GM21825 (cell line): Measurements from ENCODE around the gene XPO6.

Experiments used
- ATAC-seq: cut with Tn5 transposase; IDR thresholded peaks from one replicate; pipeline ENCODE4 v1.9.1; 2021; ENCODE audit warnings: mild to moderate bottlenecking, moderate library complexity; ENCODE audit not compliant: unreplicated experiment

XPO6 gene

DNA sequence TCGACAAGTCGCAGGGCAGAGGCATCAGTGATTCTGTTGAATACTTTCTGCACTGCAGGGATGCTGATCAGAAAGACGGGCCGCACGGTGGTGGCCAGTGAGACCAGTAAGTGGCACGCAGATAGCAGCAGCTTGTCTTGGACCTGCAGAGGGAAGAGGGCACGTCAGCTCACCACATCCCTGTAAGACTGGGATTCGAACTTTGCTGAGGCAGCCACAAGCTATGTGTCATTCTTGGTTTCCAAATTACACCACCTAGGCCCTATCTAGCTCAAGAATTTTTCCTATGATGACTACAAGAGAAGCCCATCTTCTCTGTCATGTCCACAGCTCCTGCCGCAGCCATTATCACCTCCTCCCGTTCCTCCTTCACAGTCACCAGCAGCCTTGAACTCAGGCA lies 98.9 kb downstream of the XPO6 start:
- ATAC-seq = no peak

DNA sequence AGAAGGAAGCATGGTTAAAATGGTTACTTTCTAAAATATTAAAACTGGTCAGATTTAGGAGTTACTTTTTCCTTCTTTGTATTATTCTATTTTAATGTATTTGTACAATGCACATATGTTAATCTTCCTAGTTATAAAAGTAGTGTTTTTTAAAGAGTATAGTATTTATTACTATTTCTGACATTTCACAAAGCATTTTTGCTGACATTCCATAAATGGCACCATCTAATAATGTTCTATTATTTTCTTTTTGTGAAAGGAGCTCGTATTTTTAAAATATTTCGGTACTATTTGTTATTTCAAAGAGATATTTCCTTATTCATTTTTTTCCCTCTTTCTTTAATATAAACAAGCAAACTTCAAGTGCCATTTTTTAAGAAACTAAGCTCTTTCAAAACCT lies 100.8 kb downstream of the XPO6 start:
- ATAC-seq = no peak

DNA sequence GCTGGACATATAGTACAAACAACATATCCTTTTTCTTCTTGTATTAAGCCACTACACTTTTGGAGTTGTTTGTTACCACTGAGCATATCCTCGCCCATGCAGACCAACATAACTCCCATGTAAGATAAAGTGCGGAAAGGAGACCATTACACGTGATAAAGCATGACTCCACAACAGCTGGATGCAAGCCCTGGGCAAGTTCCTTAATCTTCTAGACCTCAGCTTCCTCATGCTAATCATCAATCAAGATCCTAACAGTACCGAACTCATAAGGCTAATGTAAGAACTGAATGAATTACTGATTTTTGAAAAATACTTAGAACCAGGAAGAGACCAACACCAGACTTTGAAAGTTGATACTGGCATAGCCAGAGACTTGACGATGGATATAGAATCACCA lies 101.3 kb downstream of the XPO6 start:
- ATAC-seq = no peak

DNA sequence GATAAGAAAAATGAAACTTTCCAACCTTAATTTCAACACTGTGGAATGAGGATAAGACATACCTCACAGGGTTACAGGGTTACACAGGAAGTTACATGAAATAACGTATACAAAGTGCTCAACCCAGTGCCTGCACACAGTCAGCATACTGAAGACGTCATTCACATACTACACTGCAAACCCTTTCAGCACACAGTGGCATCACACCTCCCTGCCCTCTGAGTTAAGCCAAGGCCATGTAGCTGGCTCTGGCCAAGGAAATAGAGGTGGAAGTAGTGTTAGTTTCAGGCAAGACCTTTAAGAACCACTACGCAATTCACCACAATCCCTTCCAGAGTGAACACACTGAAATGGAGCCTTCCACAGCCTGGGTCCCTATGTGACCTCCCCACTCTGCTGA lies 101.7 kb downstream of the XPO6 start:
- ATAC-seq = no peak

DNA sequence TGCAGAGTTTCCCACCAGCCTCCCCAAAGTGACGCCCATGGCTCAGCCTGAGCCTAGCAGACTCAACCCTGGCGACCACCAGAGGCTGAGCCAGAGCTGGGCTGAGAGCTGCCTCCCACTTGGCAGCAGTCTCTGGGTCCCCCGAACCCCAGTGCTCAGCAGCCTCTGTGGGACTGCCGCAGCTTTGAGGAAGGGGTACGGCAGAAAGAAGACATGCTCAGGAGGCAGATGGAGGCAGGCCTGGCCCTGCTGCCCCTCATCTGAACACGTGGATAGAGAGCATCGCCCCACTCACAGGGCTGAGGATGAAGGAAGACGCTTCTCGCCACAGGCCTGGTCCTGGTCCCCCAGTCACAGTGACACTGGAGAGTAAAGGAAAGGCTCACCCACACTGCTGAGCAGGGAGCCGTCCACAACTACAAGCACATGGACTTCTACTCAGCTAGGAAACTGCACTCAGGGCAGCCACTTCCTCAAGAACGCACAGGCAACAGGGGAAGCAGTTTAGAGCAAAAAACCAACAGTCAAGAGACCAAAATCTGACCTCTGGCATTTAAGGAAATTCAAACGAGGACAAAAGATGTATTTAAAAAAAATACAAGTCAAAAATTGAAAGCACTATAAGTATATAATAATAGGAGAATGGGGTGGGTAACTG lies 103.0 kb downstream of the XPO6 start:
- no peak for ATAC-seq

DNA sequence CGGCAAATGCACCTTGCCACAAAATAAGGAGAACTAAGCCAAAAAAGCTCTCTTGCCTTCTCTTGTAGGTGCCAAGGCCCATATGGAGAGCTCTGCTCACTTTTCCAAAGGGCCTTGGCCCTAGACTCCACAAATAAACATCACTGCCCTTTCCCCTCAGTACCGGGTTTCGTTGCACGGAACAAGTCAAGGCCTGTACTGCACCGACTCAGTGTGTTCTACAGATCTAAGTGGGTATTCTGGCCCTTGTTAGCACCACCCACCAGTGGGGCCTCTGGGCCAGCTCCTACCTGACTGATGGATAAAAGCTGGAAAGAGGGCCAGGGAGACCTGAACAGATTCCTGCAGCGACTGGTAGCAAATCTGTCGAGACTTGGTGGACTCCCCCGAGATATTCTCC lies 104.5 kb downstream of the XPO6 start:
- ATAC-seq = no peak

DNA sequence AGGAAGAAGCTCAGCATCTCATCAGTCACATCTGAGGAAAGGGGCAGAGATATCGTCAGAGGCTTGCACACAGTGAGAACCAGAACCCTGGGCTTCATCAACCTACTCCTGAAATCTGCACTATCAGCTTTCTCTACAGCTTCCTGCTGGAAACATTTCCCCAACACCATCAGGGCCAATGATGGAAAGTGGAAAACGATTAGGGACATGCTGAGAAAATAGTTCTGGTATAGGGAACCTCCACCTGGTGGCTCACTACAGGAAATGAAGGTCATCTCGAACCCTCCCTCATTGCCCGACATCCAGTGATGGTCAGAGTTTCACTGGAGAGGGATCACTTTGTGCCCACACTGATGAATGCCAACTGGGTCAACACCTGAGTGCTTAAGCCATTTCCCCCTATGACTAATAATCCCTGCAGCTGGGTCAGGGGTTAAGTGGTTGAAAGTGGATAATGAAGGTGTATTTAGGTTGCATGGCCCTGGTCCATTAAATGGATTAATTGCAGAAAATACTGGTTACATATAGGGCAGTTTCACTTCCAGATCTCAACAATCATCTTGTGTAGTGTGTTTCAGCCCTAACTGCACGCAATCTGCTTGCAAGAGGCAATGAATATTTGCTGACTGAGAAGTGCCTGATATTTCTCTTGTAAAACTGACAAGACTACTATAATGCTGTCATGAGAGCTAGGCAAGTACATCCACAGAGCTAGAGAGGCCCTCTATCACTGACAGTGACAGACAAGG lies 105.1 kb downstream of the XPO6 start:
- ATAC-seq = no peak

DNA sequence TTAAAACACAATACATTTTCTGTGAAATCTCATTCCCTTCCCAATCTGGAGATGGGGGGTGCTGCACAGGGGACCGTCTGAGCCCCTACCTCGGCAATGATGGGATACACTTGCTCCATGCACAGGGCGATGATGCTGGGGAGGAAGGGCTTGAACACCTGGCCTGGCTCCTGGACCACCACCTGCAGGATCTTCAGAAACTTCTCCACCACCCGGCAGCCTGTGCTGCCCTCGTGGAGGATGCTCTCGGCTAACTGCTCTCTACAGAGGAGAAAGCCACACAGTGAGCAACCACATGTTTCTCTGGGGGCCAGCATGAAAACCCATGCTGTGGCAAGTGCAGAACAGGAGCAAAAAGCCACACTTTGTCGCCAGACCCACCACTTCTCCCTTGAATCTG lies 105.8 kb downstream of the XPO6 start:
- no peak for ATAC-seq

DNA sequence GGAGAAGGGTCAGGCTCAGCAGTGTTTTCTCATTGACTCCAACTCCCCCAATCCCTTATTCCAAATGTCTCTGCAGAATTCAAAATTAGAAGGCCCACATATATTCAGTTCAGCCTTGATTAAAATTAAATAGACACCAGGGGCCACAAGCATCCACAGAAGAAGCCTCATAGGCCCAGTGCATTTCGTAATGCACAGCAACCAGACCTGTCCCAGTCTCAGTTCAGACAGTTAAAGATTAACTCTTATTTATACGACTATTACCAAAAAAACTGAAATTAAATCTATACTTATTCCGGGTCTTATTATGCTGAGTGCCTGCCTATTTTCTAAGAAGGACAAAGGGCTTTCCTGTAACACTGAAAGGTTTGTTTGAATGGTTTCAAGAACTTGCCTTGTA lies 106.5 kb downstream of the XPO6 start:
- ATAC-seq = no peak

DNA sequence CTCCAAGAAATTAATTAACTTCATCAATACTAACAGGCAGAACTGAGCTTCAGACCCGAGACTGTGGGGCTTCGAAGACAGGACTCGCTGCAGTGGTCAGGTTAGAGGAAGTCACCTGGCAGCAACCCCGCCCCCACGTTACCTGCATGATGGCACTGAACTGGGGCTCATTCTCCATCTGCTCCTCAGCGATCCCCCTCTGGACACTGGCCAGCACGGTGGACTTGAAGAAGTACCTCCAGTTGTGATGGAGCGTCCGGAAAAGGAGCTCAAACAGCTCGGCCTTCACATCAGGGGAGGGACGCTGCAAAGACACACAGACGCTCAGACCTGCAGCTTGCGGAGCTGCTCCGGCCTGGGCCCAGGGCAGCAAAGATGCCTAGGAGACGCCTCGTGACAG lies 107.4 kb downstream of the XPO6 start:
- no peak for ATAC-seq

DNA sequence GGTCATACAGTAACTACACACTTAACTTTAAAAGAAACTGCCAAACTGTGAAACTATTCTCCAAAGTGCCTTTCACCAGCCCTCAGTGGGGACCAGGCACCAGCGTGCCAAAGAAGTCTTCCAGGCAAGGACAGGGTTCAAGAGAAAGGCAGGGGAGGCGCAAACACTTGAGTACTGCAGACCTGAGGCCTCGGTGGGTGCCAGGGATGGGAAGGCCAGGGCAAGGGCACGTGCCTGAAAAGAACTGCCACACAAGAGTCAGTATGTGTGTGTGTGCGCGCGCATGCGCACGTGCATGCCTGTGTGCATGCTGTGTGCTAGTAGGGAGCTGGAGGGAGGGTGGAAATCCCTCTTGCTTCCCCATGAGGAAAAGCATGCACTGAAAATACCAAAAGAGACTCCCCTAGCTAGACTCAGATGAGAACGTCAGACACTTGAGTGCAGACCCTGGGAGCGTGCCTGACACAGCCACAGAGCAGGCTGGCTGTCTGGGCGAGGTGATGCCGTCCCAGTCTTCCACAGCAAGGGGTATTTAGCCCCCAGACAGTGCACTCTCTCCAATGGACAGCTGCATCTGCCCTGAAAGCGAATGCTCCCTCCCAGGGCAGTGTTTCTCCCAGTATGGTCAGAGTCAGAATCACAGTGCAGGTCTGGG lies 108.1 kb downstream of the XPO6 start:
- no peak for ATAC-seq

DNA sequence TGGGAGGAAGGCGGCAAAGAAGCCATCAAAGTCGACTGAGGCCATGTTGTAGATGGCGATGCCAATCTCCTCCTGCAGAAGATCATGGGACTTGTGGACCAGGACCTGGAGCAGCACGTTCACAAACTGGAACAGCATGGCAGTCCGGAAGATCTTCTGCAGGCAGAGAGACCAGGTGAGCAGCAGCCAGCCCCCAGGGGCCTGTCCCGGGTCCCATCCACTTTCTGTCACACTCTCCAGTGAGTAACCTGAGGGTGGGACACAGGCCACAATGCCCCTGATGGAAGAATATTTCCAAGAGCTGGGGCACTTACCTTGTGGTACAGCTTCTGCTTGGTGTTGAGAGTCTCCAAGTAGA lies 110.3 kb downstream of the XPO6 start:
- ATAC-seq = no peak

DNA sequence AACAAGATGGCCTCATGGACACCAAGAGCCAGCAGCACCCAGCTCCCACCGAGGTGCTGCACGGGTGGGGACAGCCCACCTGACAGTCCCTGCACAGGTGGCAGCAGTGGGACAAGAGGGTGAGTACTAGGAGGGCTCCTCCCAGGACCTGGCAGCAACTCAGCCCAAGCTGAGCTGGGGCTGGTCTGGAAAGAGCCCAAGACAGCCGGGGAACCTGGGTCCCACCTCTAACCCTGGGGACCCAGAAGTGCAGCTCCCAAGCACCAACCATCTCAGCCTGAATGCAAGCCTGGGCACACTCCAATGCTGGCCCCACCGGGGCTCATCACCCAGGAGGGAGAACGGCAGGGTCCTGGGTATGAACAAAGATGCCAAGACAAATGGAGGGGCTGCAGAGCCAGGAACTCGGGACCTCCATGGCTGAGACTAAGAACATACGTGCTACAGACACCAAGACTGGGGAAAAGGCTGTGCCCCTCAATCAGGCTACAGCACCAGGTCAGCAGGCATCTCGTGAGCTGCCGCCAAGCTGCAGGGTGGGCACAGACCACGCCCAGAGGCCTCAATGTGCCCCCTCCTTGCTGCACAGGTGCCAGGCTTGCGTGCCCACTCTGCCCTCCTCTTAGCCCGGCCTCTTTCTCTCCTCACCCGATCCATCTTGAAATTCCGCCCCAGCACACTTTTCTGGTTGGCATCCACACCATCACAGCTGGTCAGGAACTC lies 110.8 kb downstream of the XPO6 start:
- no peak for ATAC-seq

DNA sequence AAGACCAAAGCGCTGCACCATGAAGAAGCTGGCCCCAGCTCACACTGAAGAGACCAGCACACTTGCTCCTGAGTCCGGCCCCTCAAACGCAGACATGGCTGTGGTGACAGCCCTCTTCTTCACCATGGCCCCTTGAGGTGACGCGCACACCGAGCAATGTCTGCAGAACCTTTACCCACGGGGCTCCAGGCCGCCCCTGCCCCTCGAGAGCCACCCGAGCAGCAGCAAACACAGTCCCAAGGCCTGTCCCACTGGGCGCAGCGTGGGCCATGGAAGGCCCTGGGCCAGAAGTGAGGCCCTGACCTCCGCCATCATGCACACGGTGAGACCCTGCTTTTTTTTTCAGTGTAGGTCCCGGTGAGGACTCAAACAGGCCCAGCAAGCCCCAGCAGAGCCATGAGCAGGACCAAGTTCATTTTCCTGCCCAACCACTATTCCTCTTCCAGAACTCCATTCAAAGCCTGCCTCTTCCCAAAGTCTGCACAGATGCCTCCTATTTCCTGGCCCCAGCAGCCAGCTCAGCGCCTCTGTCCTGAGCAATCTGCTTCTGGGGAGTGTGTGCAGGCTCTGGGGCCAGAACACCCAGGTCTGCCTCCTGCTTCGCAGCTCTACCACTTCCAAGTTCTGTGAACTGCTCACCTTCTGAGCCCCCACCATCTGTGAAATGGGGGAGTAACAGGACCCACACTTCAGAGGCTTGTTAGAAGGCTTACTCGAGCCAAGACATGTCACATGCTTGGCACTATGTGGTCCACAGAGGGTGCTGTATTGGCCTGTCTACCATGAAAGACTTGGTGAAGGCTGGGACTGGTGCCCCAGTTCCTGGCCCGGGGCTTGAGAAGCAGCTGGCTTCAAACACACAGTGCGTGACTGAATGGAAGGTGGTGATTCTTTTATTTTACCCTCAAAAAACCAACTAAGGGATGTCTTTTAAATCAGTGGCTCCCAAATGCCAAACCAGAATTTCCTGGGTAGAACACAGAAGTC lies 112.5 kb downstream of the XPO6 start:
- no peak for ATAC-seq

DNA sequence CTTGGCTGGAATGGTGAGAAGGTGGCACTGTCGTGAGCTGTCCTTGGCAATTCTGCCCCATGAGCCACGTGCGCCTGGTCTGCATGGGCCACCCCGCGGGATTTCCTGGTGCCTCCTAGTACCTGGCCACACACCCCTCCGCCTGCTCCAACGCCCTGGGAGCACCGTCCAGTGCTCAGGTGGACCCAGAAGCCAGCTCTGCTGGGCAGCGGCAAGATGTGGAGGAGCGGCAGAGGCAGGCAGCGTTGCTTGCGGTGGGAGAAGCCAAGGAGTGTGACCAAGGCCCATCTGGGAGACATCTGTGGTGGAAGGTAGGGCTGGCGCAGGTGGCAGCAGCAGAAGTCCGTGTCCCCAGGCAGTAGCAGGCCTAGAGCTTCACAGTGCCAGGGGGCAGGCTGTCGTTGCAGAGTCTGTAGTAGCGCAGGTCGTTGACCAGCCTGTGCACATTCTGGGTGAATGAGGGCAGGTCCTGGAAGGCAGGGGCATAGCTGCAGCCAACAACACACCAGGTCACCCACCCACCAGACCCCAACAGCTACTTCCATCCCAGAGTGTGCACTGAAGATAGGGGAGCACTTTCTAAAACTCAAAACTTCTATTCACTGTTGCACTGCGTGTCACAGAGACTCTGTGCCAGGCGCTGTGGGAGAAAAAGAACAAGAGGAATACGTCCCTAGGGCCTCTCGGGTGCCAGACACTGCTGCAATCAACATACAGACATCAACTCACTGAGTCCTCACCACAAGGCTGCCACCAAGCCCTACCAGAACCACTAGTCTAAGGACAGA lies 113.4 kb downstream of the XPO6 start:
- no peak for ATAC-seq

DNA sequence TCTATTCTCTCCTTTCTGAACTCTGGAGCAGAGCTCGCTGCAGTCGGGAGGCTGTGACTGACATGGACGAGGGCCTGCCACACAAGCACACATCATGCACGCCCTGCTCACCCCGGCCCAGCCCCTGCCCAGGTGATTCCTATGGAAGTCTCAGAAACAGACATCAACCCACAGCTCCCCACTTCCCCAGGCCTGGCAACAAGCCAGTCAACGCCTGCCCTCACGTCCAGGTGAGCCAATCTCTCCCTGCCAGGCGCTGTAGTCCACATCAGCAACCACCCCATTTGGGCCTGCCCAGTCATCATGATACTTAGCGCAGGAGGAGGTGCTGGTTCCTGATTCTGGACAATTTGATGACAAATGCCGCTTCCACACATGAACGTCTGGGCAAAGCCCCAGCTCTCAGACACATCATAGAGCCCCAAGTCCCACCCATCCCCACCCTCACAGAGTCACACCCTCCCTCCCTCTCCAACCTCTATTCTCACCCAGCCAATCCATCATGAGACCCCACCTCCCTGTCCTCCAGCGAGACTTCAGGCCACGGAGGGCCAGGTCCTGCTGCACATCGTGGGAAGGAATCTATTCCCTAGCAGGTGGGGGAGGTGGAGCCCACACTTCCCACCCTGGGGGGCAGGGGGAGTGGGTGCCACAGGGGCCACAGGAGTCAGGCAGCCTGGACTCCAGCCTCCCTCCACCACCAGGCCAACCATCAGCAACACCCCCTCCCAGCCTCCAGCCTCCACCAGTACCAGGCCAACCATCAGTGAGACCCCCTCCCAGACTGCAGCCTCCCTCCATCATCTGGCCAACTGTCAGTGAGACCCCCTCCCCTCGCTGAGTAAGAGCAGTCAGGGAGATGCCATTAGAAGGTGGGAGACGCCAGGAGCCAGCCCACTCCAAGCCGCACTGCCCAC lies 114.5 kb downstream of the XPO6 start:
- no peak for ATAC-seq

DNA sequence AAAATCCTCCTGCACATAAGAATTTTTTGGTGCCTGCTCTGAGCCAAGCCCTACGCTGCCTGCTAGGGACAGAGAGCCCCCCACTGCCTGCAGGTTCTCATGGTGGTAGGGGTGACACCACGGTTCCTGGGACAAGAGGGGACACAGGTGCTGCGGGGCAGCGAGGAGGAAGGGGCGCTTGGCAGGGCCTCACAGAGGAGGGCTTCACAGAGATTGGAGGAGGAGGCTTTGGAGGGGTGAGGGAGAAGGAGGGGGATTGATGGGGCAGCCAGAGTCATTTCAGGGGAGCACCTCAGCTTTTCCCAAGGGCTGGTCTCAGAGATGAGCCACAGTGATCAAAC lies 118.4 kb downstream of the XPO6 start:
- no peak for ATAC-seq

DNA sequence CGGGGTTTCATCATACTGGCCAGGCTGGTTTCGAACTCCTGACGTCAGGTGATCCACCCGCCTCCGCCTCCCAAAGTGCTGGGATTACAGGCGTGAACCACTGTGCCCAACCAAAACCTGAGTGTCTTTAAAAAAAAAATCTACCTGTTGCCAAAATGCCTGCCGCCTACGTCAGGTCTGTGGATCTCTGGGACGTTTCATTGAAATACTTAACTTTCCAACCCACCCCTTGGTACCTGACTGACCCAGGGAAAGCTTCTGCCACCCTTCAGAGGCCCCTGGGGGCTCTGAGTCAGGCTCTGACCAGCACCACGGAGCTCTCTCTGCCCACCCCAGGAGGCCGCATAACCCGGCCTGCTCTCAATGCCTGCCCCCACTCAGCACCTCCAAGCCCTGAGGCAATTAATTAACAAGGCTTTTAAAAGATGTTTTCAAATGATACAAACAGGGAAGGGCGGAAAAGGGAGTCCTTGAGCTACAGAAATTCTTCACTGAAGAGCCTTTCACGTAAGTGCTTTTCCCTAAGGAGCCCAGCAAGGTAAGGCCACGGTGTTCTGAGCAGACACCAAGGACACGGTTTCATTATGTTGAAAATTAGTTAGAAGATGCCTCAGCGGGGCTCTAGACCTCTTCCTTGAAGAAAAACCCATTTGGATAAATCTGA lies 118.9 kb downstream of the XPO6 start:
- ATAC-seq = no peak
